22Rv1 (cell line): ENCODE measurements around the gene DRAM2.

ENCODE experiments used
- CTCF ChIP-seq: fragments of 450-650 bp; IDR thresholded peaks from 2 replicates; pipeline ENCODE4 v1.5.1; 2017; ENCODE audit warnings: mild to moderate bottlenecking
- ZFX ChIP-seq: fragments of 450-650 bp; IDR thresholded peaks from 2 replicates; pipeline ENCODE4 v1.6.1; 2017; ENCODE audit warnings: antibody characterized with exemption, borderline replicate concordance

- TF ChIP-seq CTCF (no peak), ZFX (no peak)
These were observed 6.0 kb downstream of the DRAM2 start for GRCh38 chr1:111133866-111134265.
